ENCODE measurements around the gene LMBR1.
"Not testable (repeated sequence)": the region's sequence is repeated elsewhere in the genome, so short reads cannot be mapped to it uniquely, and the experiment has no call there.

Gene LMBR1

DNA sequence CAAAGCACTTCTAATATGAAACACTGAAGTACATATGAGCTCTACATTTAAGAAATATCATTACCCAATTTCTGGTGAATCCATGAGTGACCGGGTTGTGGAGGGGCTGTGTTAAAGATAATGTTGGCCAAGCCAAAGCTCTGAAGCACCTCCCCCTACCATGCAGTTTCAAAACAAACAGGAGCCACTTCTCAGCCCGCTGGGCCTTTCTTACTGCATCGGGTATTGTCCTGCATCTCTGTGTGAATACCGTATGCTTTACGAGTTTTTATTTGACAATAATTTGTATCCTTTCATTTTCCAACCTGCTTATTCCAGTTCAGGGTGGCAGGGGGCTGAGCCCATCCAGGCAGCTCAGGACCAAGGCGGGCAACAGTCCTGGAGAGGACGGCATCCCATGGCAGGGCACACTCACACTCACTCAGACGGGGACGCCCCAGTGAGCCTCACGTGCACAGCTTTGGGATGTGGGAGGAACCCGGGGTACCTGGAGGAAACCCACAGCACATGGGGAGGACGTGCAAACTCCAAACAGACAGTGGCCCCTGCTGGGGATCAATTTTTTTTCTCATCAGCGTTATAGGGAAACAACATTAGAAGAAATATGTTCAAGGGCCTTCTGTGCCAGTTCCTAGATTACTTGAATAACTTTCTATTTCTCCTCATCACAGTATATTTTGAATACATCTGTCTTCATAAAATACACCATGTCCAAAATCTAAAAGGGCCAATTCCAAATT is 250.5 kb downstream of the LMBR1 start:
- TF ChIP-seq POU2F2 (IDR thresholded peaks at IDR 0.05; ENCODE audit: low read depth, low read length) (no peak), TAF1 (IDR thresholded peaks at IDR 0.05; ENCODE audit: low read depth, low read length) (no peak), POLR2A (IDR thresholded peaks at IDR 0.05; ENCODE audit: low read depth, low read length) (no peak)
- peak; percentile 23 for FAIRE-seq
- no peak for DNase-seq (ENCODE audit: insufficient read length, low spot score)

DNA sequence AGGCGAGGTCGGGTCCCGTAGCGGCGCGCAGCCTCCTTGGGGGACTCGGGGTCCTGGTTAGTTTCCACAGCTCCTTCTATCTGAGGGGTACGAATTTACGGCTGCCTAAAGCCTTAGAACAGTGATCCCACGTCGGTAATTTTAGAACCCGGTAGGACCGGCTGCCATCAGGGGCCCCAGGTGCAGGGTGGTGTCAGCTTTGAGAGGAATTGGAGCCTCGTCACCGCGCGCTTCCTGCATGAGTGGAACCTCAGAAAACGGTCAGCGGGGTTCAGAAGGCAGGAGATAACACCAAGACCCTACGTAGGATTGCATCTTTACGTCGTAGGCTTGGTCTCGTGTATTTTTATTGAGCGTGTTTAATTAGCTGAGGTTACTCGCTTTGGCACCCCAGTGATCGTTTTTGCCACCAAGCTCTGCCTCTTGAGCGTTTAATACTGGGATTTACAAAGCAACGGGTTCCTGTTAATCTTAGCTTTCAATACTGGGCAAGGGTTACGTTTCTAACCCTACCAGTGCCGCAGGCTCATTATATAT is 252.0 kb downstream of the LMBR1 start:
- peak; percentile 38 for DNase-seq (ENCODE audit: insufficient read length, low spot score)

DNA sequence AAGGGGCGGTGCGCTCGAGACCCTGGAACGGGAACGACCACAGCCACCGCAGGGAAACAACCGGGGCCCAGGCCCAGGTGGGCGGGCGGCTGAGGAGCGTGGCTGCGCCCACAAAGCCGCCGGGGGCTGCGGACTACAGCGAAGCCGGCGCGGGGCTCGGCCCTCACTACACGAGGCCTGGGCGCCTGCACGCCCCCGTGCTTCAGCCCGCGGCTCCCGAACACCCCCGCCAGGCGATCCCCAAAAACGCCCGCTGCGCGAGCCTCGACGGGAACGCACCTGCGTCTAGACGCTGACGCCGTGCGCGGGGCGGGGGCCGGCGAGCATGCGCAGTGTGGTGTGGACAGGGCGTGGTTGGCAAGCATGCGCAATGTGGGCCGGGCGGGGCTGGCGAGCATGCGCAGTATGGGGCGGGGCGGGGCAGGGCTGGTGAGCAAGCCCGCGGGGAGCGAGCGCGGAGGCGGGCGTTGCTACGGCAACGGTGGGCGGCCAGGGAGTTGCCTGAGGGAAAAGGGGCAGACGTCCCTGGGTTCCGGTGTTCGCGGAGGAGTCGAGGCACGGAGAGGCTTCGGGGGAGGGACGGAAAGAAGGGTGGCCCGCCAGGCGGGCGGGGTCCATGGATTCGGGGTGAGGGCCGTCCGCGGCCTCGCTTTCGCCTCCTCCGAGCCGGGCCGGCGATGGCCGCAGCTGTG is 252.6 kb downstream of the LMBR1 start, which contains the start of gene RNF32:
TSS of gene RNF32 (plus strand) at position 518 of the 692 bp plus-strand sequence. CDS start 3,104 bp downstream, outside the sequence.
- peak; percentile 99 for FAIRE-seq
- TF ChIP-seq POLR2AphosphoS5 (IDR thresholded peaks at IDR 0.05; ENCODE audit: low read depth, low read length) (peak; percentile 74), SPI1 (IDR thresholded peaks at IDR 0.05; ENCODE audit: low read depth, low read length) (no peak), TAF1 (IDR thresholded peaks at IDR 0.05; ENCODE audit: low read depth, low read length) (no peak), POLR2A (IDR thresholded peaks at IDR 0.05; ENCODE audit: low read depth, low read length) (peak; percentile 77; the same call in 1 of the 2 replicates)
- peak; percentile 91 for DNase-seq (ENCODE audit: insufficient read length, low spot score)

More for the DNA sequence above, 252.0 kb downstream of the LMBR1 start:
- TF ChIP-seq POU2F2 (IDR thresholded peaks at IDR 0.05; ENCODE audit: low read depth, low read length) = no peak
- TF ChIP-seq POLR2AphosphoS5 (IDR thresholded peaks at IDR 0.05; ENCODE audit: low read depth, low read length) = peak; percentile 64
- TF ChIP-seq TAF1 (IDR thresholded peaks at IDR 0.05; ENCODE audit: low read depth, low read length) = peak; percentile 80
- peak; percentile 61 for TF ChIP-seq POLR2A (IDR thresholded peaks at IDR 0.05; ENCODE audit: low read depth, low read length)
- peak; percentile 9 for FAIRE-seq

DNA sequence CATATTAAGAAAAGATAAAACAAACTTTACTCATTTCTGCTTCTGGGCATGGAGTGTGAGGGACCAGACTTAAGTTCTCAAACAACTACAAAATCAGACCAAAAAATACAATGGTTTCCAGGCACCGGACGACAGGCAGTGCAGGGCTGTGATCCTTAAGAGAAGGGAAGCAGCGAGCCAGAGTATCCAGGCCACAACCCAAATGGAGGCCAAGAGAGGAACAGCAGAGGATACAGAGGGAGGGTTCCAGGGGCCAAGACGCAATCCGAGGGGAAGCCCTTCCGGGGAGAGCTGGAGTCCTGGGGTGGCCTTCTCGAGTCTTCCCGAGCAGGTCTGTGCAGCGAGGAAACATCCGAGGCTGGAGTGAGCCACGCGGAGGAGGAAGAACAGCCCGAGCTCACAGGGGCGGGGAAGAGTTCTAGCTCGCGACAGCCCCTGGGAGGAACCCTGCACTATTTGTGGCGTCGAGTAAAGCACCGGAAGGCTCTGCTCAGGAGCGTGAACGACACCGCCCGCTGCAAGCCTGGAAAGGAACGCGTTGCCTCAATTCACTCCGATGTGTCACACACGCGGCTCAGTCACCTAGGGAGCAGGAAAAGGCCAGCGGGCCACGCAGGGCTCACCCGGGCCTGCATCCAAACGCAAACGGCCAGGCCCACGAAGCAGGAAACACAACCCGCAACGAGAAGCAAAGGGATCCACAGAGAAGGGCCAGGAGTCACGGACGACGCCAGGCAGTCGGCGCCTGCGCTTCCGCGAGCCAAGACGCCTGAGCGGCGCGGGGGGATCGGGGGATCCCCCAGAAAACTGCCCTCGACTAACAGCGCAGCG is 253.3 kb downstream of the LMBR1 start:
- FAIRE-seq = peak; percentile 48

DNA sequence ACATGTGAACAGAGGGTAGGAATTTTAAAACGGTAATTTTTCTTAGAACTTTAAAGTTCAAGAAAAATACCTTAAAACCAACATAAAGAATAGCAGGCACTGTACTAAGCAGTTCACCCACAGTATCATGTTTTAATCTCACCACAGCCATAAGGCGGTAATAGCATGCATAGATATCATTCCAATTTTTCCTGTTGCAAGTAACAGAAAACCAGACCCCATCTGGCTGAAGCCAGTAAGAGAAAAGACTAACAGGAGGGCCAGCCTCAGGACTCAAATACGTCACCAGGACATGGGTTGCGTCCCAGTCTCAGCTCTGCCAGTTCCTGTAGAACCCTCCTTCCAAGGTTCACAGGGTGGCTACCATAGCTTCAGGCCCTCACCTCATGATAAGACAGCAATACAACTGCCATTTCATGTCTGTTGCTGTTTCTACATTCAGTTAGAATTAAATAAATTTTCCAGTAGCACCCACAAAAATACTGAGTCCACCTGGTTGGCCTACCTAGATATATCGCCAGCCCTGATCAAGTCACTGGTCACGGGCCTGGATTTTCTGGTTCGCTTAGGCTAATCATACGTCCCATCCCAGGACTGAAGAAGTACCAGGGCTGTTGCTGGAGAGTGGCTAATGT is 254.4 kb downstream of the LMBR1 start:
- FAIRE-seq = no peak
- TF ChIP-seq PAX5 (IDR thresholded peaks at IDR 0.05; ENCODE audit: insufficient read depth, low read length, severe bottlenecking) (no peak), POLR2A (IDR thresholded peaks at IDR 0.05; ENCODE audit: low read depth, low read length) (no peak), POLR2AphosphoS5 (IDR thresholded peaks at IDR 0.05; ENCODE audit: low read depth, low read length) (no peak), POU2F2 (IDR thresholded peaks at IDR 0.05; ENCODE audit: low read depth, low read length) (no peak), TAF1 (IDR thresholded peaks at IDR 0.05; ENCODE audit: low read depth, low read length) (no peak), SPI1 (IDR thresholded peaks at IDR 0.05; ENCODE audit: low read depth, low read length) (no peak)

More for the DNA sequence above, 253.3 kb downstream of the LMBR1 start:
- TF ChIP-seq POLR2A (IDR thresholded peaks at IDR 0.05; ENCODE audit: low read depth, low read length) = no peak
- no peak for TF ChIP-seq PAX5 (IDR thresholded peaks at IDR 0.05; ENCODE audit: insufficient read depth, low read length, severe bottlenecking)
- TF ChIP-seq TAF1 (IDR thresholded peaks at IDR 0.05; ENCODE audit: low read depth, low read length) = no peak
- no peak for TF ChIP-seq POLR2AphosphoS5 (IDR thresholded peaks at IDR 0.05; ENCODE audit: low read depth, low read length)
- no peak for TF ChIP-seq POU2F2 (IDR thresholded peaks at IDR 0.05; ENCODE audit: low read depth, low read length)
- TF ChIP-seq SPI1 (IDR thresholded peaks at IDR 0.05; ENCODE audit: low read depth, low read length) = no peak
- no peak for DNase-seq (ENCODE audit: insufficient read length, low spot score)

DNA sequence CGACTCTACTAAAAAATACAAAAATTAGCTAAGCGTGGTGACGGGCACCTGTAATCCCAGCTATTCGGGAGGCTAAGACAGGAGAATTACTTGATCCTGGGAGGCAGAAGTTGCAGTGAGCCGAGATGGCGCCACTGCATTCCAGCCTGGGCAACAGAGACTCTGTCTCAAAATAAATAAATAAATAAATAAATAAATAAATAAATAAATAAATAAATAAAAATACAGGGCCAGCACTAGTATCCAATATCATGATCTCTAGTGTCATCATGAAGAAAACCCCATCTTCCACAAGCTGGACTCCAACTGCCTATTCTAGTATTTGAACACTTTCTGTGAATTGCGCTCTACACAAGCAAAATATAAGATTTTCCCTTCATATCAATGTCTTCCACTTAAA is 255.9 kb downstream of the LMBR1 start:
- DNase-seq (ENCODE audit: insufficient read length, low spot score); FAIRE-seq: not testable (repeated sequence)

More for the DNA sequence above, 254.4 kb downstream of the LMBR1 start:
- DNase-seq (ENCODE audit: insufficient read length, low spot score) = no peak

DNA sequence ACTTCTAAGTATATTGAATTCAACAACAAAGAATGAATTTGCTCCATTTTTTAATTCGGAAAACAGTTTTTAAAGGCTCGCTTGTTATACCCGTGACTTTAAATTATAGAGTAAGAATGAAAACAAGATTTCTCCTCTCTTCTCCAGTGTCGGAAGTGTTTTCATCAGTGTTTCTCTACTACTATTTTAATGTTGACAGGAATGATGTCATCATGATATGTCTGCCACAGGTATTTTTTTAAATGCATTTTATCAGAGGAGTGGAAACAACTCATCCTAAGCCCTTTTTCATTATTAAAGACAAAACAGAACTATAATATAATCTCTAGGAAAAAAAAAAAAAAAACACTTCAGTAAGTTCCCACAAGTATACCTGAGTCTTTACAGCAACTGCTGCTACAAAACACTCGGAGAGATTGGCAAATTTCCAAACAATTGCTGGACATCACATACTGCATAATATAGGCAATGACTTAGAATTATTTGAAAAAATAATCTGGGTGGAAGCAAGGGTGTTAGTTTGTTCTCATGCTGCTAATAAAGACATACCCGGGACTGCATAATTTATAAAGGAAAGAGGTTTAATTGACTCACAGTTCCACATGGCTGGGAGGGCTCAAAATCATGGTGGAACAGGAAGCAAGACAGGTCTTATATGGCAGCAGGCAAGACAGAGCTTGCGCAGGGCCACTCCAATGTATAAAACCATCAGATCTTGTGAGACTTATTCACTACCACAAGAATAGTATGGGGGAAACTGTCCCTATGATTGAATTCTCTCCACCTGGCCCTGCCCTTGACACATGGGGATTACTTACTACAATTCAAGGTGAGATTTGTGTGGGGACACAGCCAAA is 257.2 kb downstream of the LMBR1 start:
- TF ChIP-seq TAF1 (IDR thresholded peaks at IDR 0.05; ENCODE audit: low read depth, low read length) (no peak), POLR2A (IDR thresholded peaks at IDR 0.05; ENCODE audit: low read depth, low read length) (no peak), POLR2AphosphoS5 (IDR thresholded peaks at IDR 0.05; ENCODE audit: low read depth, low read length) (no peak), PAX5 (IDR thresholded peaks at IDR 0.05; ENCODE audit: insufficient read depth, low read length, severe bottlenecking) (no peak), SPI1 (IDR thresholded peaks at IDR 0.05; ENCODE audit: low read depth, low read length) (no peak), POU2F2 (IDR thresholded peaks at IDR 0.05; ENCODE audit: low read depth, low read length) (no peak)
- no peak for FAIRE-seq
- no peak for DNase-seq (ENCODE audit: insufficient read length, low spot score)

DNA sequence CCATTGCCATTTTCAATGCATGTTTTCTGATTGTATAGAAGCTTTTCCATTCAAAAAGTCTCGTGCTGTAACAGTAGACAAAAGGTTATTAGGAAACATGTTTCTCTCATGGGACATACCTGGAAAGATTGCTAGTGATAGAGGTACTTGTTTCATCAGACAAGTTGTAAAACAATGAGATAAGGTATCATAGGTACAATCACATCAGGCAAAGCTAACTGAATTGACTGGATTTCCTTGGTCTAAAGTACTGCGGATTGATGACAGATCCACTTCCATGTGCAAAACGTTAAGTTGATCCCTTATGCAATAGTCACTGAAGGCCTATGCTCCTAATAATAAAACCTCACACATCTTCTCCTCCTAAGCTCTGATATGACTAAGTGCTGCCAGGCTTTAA is 258.9 kb downstream of the LMBR1 start:
- DNase-seq (ENCODE audit: insufficient read length, low spot score) (no peak), FAIRE-seq (no peak)
- TF ChIP-seq PAX5 (IDR thresholded peaks at IDR 0.05; ENCODE audit: insufficient read depth, low read length, severe bottlenecking) = no peak
- no peak for TF ChIP-seq TAF1 (IDR thresholded peaks at IDR 0.05; ENCODE audit: low read depth, low read length)
- no peak for TF ChIP-seq SPI1 (IDR thresholded peaks at IDR 0.05; ENCODE audit: low read depth, low read length)
- no peak for TF ChIP-seq POLR2A (IDR thresholded peaks at IDR 0.05; ENCODE audit: low read depth, low read length)
- no peak for TF ChIP-seq POU2F2 (IDR thresholded peaks at IDR 0.05; ENCODE audit: low read depth, low read length)
- no peak for TF ChIP-seq POLR2AphosphoS5 (IDR thresholded peaks at IDR 0.05; ENCODE audit: low read depth, low read length)

Data from GM12891 (cell line).